Inflammatory macrophage treated with lipopolysaccharide for 1 hour (primary cell): ENCODE measurements around the gene CDY1B.
"Not testable (repeated sequence)": the region's sequence is repeated elsewhere in the genome, so short reads cannot be mapped to it uniquely, and the experiment has no call there.

Experiments
- DNase-seq, 2 donors: peaks; one replicate each; pipeline ENCODE4 v3.0.0-alpha.2; 2020 to 2022

The CDY1B gene

GRCh38 chrY:24047919-24048318, at the start of gene CDY1B:
Gene CDY1B (minus strand): TSS chrY:24048019. CDS start chrY:24047688, 331 bp downstream.
- not testable (repeated sequence) for DNase-seq

- DNase-seq: not testable (repeated sequence)
Measured at GRCh38 chrY:24049525-24049924, 1.7 kb upstream of the CDY1B start.

- not testable (repeated sequence) for DNase-seq
Measured at GRCh38 chrY:24043209-24043608, 4.6 kb downstream of the CDY1B start.

- not testable (repeated sequence) for DNase-seq
Measured at GRCh38 chrY:24039008-24039718, 8.7 kb downstream of the CDY1B start.

- DNase-seq: not testable (repeated sequence)
Measured at GRCh38 chrY:24026212-24027103, 21.4 kb downstream of the CDY1B start.
